Measurements from ENCODE around the gene TTYH3.
"Not testable (repeated sequence)": the region's sequence is repeated elsewhere in the genome, so short reads cannot be mapped to it uniquely, and the experiment has no call there.

Gene TTYH3, protein sequence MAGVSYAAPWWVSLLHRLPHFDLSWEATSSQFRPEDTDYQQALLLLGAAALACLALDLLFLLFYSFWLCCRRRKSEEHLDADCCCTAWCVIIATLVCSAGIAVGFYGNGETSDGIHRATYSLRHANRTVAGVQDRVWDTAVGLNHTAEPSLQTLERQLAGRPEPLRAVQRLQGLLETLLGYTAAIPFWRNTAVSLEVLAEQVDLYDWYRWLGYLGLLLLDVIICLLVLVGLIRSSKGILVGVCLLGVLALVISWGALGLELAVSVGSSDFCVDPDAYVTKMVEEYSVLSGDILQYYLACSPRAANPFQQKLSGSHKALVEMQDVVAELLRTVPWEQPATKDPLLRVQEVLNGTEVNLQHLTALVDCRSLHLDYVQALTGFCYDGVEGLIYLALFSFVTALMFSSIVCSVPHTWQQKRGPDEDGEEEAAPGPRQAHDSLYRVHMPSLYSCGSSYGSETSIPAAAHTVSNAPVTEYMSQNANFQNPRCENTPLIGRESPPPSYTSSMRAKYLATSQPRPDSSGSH

DNA sequence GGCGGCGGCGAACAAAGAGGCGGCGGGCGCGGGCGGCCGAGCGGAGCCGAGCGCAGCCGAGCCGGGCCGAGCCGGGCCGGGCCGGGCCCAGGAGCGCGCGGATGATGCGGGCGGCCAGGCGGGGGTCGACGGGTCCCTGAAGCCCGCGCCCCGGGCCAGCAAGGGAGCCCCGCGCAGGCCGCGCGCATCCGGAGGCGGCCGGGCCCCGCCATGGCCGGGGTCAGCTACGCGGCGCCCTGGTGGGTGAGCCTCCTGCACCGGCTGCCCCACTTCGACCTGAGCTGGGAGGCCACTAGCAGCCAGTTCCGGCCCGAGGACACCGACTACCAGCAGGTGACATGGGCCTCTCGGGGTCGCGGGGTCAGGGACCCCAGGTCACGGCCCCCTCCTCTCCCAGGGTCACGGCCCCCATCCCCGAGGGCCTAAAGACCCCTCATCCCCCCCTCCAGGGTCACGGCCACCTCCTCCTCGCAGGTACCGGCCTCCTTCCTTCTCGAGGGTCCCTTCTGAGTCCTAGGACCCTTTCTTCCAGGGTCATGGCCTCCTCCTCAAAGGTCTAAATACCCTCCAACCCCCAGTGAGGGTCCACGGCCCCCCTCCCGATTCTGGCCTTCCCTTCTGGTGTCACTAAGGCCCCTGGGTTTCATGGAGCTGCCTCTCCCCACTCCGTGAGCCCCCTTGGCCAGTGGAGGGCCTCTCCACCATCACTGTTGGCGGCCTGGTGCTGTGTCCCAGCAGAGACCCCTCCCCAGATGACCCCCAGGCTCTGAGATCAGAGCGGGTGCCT lies at the start of gene TTYH3:
Gene TTYH3 (plus strand): TSS at position 41 of the 787 bp plus-strand sequence. CDS start 170 bp downstream, at position 211.
- Histone ChIP-seq H3K4me3 (ENCODE audit: low read length in 2 of 2) (peak within 1 kb of the TSS; percentile 62 to 87), H3K36me3 (ENCODE audit: control insufficient read depth in 2 of 2, insufficient read depth in 2 of 2, low read length in 2 of 2) (no peaks in the 10 kb centered on the region), H3K4me1 (ENCODE audit: control insufficient read depth, insufficient read depth, low read length) (peaks cover 61% of the 10 kb centered on the region), H3K9me3 (ENCODE audit: control insufficient read depth in 2 of 2, low read length in 2 of 2) (no peaks in the 10 kb centered on the region), H3K9ac (ENCODE audit: low read length in 2 of 2) (peak within 1 kb of the TSS; percentile 82 to 90), H3K27ac (ENCODE audit: low read length) (peak within 1 kb of the TSS; percentile 67), H3K27me3 (ENCODE audit: control insufficient read depth in 1 of 2, insufficient read depth in 2 of 2, low read length in 2 of 2) (no peaks in the 10 kb centered on the region)

DNA sequence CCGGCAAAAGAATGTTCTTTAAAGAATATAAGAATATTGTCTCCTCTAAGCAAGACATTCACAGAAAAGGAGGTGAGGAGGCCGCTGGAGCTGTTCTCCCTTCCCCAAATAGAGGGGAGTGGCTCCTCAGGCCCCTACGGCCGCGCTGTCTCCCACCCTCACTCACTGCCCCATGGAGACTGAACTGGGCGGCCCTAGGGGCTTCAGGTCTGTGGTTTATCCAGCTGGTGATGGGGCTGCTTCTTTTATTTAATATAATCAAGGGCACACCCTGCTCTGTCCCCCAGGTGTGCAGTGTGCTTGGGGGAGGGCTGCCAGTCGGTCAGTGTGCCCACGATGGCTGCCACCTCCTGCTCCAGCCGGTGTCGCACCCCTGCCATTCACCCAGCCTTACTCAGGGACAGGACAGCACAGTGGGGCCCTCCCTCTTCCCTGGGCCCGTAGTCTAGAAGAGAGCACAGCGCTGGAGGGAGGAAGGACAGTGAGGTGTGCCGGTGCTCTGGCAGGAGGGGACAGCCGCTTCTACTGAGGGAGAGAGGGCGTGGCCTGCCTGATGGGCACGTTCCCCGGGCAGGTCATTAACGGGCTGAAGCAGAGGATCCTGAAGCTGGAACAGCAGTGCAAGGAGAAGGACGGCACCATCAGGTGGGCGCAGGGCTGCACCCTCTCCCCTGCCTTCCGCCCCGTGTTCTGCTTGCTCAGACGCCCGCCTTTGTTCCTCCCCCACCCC lies 49.6 kb upstream of the TTYH3 start:
- Histone ChIP-seq H3K27ac (ENCODE audit: low read length) (no peak overlapping the region), H3K9ac (ENCODE audit: low read length in 2 of 2) (no peak overlapping the region), H3K9me3 (ENCODE audit: control insufficient read depth in 2 of 2, low read length in 2 of 2) (no peaks in the 10 kb centered on the region), H3K36me3 (ENCODE audit: control insufficient read depth in 2 of 2, insufficient read depth in 2 of 2, low read length in 2 of 2) (peaks cover 20 to 24% of the 10 kb centered on the region in 2 donors), H3K4me3 (ENCODE audit: low read length in 2 of 2) (no peak overlapping the region), H3K4me1 (ENCODE audit: control insufficient read depth, insufficient read depth, low read length) (no peaks in the 10 kb centered on the region), H3K27me3 (ENCODE audit: control insufficient read depth in 1 of 2, insufficient read depth in 2 of 2, low read length in 2 of 2) (no peaks in the 10 kb centered on the region)

DNA sequence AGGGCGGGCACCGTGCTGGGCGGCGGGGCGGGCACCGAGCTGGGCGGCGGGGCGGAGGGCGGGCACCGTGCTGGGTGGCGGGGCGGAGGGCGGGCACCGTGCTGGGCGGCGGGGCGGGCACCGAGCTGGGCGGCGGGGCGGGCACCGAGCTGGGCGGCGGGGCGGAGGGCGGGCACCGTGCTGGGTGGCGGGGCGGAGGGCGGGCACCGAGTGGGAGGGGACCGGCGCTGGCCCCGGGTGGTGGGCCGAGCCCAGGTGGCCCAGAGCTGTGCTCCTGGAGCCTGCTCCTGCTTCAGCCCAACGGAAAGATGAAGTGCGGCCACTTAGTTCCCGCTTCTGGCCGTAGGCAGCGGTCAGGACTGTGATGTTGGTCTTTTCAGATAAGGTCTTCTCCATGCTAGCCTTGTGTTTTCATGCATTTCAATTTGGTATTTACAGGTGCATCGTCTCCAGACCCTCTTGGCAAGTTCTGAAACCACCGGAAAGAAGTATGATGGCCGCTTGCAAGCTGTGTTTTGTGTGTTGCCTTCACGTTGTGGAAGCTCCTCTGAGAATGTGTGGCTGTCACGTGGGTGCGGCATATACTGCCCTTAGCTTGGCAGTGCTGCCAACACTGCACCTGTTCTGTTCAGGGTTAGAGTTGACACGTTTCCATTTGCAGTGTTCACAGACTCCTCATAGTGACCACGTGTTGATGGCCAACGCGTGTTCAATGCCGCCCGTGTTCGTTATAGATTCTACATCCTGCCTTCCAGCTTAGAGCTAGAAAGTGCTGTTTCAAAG lies 47.8 kb upstream of the TTYH3 start:
- Histone ChIP-seq H3K36me3 (ENCODE audit: control insufficient read depth in 2 of 2, insufficient read depth in 2 of 2, low read length in 2 of 2) (peaks cover 20 to 24% of the 10 kb centered on the region in 2 donors), H3K27ac (ENCODE audit: low read length) (no peak overlapping the region)

DNA sequence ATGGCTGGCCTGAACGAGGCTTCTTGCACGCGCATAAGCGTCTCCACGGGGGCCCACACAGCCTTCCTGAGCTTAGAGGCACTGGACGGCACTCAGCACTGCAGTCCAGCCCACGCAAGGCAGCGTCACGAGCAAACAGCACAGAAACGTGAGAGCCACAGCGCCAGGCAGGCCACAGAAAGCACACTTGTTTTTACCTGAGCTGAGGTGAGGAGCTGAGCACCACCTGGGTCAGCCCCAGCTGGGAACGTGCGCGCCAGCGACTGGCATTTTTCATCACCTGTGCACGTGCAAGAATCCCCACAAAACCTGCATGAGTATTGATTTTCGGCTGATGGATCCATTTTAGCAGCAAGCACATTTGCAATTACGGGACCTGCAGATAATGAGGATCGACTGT lies 46.3 kb upstream of the TTYH3 start:
- H3K27ac ChIP-seq (ENCODE audit: low read length), result no peak overlapping the region
- H3K9me3 ChIP-seq (ENCODE audit: control insufficient read depth in 2 of 2, low read length in 2 of 2), result no peaks in the 10 kb centered on the region
- no peaks in the 10 kb centered on the region for H3K4me1 ChIP-seq (ENCODE audit: control insufficient read depth, insufficient read depth, low read length)
- H3K4me3 ChIP-seq (ENCODE audit: low read length in 2 of 2), result no peak overlapping the region
- H3K9ac ChIP-seq (ENCODE audit: low read length in 2 of 2), result no peak overlapping the region
- H3K27me3 ChIP-seq (ENCODE audit: control insufficient read depth in 1 of 2, insufficient read depth in 2 of 2, low read length in 2 of 2), result no peaks in the 10 kb centered on the region
- H3K36me3 ChIP-seq (ENCODE audit: control insufficient read depth in 2 of 2, insufficient read depth in 2 of 2, low read length in 2 of 2), result peaks cover 29 to 37% of the 10 kb centered on the region in 2 donors

More for the DNA sequence above, 47.8 kb upstream of the TTYH3 start:
- Histone ChIP-seq H3K4me1 (ENCODE audit: control insufficient read depth, insufficient read depth, low read length) (no peaks in the 10 kb centered on the region), H3K9me3 (ENCODE audit: control insufficient read depth in 2 of 2, low read length in 2 of 2) (no peaks in the 10 kb centered on the region), H3K4me3 (ENCODE audit: low read length in 2 of 2) (no peak overlapping the region), H3K9ac (ENCODE audit: low read length in 2 of 2) (no peak overlapping the region), H3K27me3 (ENCODE audit: control insufficient read depth in 1 of 2, insufficient read depth in 2 of 2, low read length in 2 of 2) (no peaks in the 10 kb centered on the region)

DNA sequence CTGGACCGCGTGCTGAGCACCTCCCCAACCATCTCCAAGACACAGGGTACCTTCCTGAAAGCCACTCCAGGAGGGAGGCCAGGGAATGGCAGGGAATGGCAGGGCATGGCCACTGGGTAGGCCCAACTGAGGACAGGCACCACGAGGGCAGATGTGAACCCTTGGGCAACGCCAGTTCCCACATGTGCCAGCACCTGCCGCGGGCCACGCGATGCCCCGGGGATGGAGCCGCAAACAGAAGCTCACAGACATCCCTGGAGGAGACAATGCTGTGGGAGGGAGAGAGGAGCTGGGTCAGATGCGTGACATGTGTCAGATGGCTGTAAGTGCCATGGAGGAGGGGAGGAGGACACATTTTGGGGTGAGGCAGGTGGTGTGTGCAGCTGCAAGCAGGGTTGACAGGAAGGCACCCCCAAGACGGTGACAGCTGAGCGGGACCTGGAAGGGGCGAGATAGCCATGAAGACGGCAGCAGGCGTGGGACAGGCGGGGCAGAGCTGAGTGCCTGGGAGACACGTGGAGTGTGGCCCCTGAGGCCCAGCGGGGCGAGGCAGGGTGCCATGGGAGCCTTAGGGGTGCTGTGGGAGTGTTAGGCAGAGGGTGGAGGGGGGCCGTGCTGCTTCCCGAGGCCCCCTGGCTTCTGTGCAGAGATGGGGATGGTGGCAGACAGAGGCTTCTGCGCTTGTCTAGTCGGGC lies 45.3 kb upstream of the TTYH3 start:
- H3K9ac ChIP-seq (ENCODE audit: low read length in 2 of 2), result no peak overlapping the region
- no peak overlapping the region for H3K27ac ChIP-seq (ENCODE audit: low read length)
- H3K9me3 ChIP-seq (ENCODE audit: control insufficient read depth in 2 of 2, low read length in 2 of 2), result no peaks in the 10 kb centered on the region
- no peaks in the 10 kb centered on the region for H3K27me3 ChIP-seq (ENCODE audit: control insufficient read depth in 1 of 2, insufficient read depth in 2 of 2, low read length in 2 of 2)
- H3K4me1 ChIP-seq (ENCODE audit: control insufficient read depth, insufficient read depth, low read length), result no peaks in the 10 kb centered on the region
- H3K36me3 ChIP-seq (ENCODE audit: control insufficient read depth in 2 of 2, insufficient read depth in 2 of 2, low read length in 2 of 2), result peaks cover 32 to 38% of the 10 kb centered on the region in 2 donors
- no peak overlapping the region for H3K4me3 ChIP-seq (ENCODE audit: low read length in 2 of 2)

DNA sequence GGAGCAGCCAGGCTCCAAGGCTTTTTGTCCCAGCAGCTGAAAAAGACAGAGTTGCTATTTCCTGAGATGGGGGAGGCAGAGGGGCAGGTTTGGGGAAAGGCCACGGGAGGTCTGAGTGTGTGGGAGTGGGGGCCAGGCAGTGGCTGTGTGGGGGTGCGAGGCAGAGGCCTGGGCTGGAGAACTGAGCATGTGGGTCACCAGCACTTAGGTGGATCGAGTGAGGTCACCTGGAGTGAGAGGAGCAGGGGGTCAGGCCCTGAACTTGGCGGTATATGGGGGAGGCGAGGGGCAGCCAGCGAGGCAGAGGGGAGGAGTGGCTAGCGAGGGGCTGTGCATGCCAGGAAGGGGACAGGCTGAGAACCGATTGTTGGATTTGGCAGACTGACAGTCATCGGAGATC lies 44.7 kb upstream of the TTYH3 start:
- Histone ChIP-seq H3K4me1 (ENCODE audit: control insufficient read depth, insufficient read depth, low read length) (no peaks in the 10 kb centered on the region), H3K9me3 (ENCODE audit: control insufficient read depth in 2 of 2, low read length in 2 of 2) (no peaks in the 10 kb centered on the region), H3K36me3 (ENCODE audit: control insufficient read depth in 2 of 2, insufficient read depth in 2 of 2, low read length in 2 of 2) (peaks cover 32 to 40% of the 10 kb centered on the region in 2 donors), H3K27ac (ENCODE audit: low read length) (no peak overlapping the region), H3K9ac (ENCODE audit: low read length in 2 of 2) (no peak overlapping the region), H3K27me3 (ENCODE audit: control insufficient read depth in 1 of 2, insufficient read depth in 2 of 2, low read length in 2 of 2) (no peaks in the 10 kb centered on the region), H3K4me3 (ENCODE audit: low read length in 2 of 2) (no peak overlapping the region)

DNA sequence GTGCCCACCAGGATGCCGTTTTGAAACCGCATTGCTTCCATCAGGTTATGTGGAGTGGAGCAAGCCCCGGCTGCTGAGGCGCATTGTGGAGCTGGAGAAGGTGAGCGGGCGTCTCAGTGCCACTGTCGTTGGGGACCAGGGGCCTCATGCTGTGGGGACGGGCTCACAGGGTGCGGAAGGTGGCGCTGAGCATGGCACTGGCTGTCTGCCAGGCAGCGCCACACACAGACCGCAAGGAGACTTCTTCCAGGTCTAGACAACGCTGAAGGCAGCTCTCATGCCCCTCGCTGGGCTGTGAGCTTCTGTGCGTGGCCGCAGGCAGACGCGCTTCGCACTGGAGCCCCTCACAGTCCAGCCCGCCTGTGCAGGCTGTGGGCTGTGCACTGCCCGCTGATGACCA lies 44.0 kb upstream of the TTYH3 start:
- Histone ChIP-seq H3K27me3 (ENCODE audit: control insufficient read depth in 1 of 2, insufficient read depth in 2 of 2, low read length in 2 of 2) (no peaks in the 10 kb centered on the region), H3K9me3 (ENCODE audit: control insufficient read depth in 2 of 2, low read length in 2 of 2) (no peaks in the 10 kb centered on the region), H3K27ac (ENCODE audit: low read length) (no peak overlapping the region), H3K4me3 (ENCODE audit: low read length in 2 of 2) (no peak overlapping the region), H3K4me1 (ENCODE audit: control insufficient read depth, insufficient read depth, low read length) (no peaks in the 10 kb centered on the region), H3K9ac (ENCODE audit: low read length in 2 of 2) (no peak overlapping the region), H3K36me3 (ENCODE audit: control insufficient read depth in 2 of 2, insufficient read depth in 2 of 2, low read length in 2 of 2) (peaks cover 34 to 46% of the 10 kb centered on the region in 2 donors)

DNA sequence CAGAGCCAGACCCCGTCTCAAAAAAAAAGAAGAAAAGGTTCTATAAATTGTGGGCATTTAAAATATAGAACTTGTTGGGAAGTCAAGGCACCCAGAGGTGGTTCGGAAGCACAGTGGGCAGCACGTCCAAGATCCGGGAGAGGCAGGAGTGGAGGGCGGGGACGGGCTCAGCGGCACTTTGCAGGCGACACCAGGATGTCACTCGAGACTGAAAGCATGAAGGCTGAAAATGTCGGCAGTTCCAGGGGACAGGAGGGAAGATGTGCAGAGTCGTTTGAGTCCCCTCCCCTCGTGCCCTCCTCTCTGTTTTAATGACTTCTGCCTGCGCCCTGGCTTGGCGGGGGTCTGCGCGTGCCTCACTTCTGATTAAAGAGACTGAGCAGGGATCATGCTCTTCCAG lies 42.4 kb upstream of the TTYH3 start:
- H3K4me3 ChIP-seq (ENCODE audit: low read length in 2 of 2), result no peak overlapping the region
- no peak overlapping the region for H3K9ac ChIP-seq (ENCODE audit: low read length in 2 of 2)
- no peaks in the 10 kb centered on the region for H3K4me1 ChIP-seq (ENCODE audit: control insufficient read depth, insufficient read depth, low read length)
- no peaks in the 10 kb centered on the region for H3K27me3 ChIP-seq (ENCODE audit: control insufficient read depth in 1 of 2, insufficient read depth in 2 of 2, low read length in 2 of 2)
- peaks cover 37 to 45% of the 10 kb centered on the region in 2 donors for H3K36me3 ChIP-seq (ENCODE audit: control insufficient read depth in 2 of 2, insufficient read depth in 2 of 2, low read length in 2 of 2)
- no peaks in the 10 kb centered on the region for H3K9me3 ChIP-seq (ENCODE audit: control insufficient read depth in 2 of 2, low read length in 2 of 2)
- H3K27ac ChIP-seq (ENCODE audit: low read length), result no peak overlapping the region

DNA sequence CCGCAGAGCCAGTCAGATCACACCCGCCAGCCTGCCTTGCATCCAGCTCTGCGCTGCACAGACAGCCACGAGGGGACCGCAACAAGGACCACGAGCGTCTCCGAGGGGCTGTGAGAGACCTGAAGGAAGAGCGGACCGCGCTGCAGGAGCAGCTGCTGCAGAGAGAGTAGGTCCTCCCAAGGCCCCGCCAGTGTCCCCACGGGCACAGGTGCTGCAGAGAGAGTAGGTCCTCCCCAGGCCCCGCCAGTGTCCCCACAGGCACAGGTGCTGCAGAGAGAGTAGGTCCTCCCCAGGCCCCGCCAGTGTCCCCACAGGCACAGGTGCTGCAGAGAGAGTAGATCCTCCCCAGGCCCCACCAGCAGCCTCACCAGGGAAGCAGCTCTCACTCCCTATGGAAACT lies 41.8 kb upstream of the TTYH3 start:
- H3K27ac ChIP-seq (ENCODE audit: low read length); H3K9ac ChIP-seq (ENCODE audit: low read length in 2 of 2); H3K9me3 ChIP-seq (ENCODE audit: control insufficient read depth in 2 of 2, low read length in 2 of 2); H3K4me3 ChIP-seq (ENCODE audit: low read length in 2 of 2); H3K4me1 ChIP-seq (ENCODE audit: control insufficient read depth, insufficient read depth, low read length); H3K27me3 ChIP-seq (ENCODE audit: control insufficient read depth in 1 of 2, insufficient read depth in 2 of 2, low read length in 2 of 2): not testable (repeated sequence)
- H3K36me3 ChIP-seq (ENCODE audit: control insufficient read depth in 2 of 2, insufficient read depth in 2 of 2, low read length in 2 of 2), result peaks cover 39 to 41% of the 10 kb centered on the region in 2 donors
